HG02588 (cell line): ENCODE measurements around the gene UTS2R.
"Not testable (repeated sequence)": the region's sequence is repeated elsewhere in the genome, so short reads cannot be mapped to it uniquely, and the experiment has no call there.

ENCODE experiments used
- ATAC-seq: cut with Tn5 transposase; IDR thresholded peaks from one replicate; pipeline ENCODE4 v1.9.1; 2021; ENCODE audit warnings: mild to moderate bottlenecking, moderate library complexity; ENCODE audit not compliant: unreplicated experiment

Gene UTS2R

DNA sequence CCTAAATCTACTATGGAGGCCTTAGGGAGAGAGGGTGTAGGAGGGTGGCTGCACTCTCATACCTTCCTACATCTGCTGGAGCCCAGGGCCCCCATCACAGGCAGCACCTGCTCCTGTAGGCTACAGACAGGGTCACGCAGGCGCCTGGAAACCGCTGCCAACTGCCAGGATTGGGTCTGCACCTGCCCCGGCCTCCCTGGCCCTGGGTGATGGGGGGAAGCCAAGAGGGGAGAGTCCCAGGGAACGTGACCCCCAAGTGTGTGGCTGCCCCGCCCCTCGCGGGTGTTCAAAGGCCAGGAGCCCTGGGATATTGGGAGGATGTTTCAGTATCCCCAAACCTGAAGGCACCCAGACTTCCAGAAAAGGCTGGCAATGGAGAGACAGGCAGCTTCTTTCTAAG lies 18.1 kb upstream of the UTS2R start:
- ATAC-seq = no peak

DNA sequence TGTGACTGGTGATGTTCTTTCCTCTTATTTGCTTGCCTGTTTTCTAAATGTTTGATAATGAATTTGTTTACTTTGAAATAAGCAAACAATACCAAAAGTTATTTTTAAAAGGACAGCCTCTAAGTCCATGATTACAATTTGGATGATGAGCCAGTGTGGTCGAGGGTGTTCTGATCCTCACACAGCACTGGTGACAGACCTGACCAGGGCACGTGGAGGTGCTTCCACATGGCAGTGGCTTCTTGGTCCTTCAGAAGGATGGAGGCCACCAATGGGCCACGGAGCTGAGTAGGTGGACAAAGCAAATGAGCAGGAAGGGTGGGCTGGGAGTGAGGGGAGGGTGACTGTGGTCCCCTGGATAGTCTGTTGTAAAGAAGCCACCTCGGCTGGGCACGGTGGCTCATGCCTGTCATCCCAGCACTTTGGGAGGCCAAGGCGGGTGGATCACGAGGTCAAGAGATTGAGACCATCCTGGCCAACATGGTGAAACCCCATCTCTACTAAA lies 16.7 kb upstream of the UTS2R start:
- ATAC-seq = no peak

DNA sequence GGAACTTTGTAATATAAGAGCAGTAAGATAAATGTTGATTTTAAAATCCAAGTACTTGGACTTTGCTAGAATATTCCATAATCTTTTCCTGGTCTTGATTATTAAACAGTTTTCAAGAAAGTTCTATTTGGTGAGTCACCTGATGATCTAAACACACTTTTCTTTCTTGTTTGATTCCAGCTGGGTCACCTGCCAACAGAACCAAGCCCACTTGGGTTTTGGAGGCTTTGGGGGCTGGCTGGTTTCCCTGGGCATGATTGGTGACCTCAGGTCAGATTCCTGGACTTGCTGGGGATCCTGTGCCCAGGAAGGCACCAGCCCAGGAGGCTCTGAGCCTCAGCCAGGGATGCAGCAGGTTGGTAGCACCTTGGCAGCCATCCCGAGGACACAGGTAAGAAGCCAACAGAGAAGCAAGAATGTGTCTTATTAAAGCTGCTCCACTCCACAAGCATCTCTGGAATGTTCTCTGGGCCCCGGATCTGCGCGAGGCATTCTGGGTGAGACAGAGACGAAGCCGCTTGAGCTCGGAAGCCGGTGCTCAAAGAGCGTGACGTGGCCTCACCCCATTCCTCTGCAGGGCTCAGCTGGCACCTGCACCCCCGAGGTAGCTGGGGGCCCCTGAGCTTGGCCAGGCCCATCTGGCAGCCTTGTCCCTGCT lies 15.7 kb upstream of the UTS2R start:
- ATAC-seq = no peak

DNA sequence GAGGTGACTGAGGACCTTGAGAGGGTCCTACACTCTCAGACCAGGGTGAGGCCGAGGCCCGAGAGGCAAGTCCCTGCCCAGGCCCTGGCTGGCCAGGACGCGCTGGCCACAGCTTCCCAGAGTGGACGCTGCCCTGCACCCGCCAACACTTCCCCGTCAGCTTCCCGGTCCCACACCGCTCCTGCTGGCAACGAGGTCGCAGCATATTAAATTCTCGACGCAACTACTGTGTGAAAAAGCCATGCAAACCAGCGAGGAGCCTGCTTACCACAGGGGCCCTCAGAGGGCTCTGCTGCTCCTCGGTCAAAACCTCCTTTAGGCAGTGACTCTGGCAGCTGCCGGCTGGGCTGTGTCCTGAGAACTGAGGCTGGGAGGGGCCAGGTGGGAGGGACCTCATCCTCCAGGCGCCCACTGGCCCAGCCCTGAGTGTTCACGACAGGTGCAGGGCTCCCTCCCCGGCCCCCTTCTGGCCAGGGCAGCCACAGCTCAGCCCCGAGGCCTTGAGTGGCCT lies 14.7 kb upstream of the UTS2R start:
- ATAC-seq = no peak

DNA sequence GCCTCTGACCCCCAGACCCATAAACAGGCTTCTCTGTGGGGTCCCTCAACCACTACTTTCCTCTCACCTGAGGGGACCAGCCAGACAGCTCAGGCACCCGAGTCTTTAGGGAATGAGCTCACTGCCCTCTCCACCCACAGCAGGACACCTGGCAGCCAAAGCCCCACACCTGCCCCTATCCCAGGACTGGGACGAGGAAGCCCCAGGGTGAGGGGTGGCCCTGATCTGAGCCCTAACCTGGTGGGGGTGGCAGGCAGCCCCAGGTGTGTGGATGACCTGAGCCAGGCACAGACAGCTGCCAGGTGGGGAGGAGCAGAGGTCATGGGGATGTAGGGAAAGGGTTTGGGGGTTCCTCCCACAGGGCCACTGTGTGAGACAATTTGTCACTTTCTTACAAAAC lies 14.2 kb upstream of the UTS2R start:
- no peak for ATAC-seq

DNA sequence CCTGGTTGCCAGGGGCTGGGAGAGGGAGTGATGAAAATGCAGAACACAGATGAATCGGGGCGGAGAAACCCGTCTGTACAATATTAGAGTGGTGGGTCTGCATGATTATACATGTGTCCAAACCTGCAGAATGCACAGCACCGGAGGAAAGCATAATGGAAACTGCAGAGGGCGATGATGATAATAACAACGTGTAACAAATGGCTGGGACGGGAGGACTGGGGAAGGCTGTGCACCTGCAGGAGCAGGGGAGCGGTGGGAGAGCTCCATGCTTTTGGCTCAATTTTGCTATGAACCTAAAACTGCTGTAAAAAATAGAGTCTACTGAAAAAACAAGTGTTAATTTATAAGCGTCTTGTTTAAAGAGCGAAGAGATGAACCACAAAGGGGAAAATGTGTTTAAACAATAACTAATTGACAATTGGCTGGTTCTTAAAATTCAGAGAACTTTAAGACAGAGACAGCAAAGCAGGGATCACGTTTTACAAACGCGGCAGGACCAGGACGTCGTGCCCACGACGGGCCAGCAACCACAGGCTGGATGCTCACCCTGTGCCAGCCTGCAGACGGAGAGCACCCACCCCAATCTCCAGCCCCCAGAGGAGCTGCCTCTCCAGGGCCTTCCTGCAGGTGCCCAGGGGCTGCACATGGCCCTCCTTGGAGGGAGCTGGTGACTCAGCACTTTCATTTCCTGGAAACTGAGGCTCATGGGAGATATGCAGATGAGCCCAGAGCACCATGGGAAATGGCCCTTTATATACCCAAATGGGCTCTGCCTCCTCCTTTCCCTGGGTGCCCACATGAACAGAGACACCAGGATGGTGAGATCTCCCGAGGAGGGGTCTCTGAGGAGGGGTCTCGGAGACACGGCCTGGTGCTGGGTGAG lies 12.9 kb upstream of the UTS2R start, which contains the start of gene TEX19:
TEX19 (plus strand) TSS at position 783 of the 886 bp plus-strand sequence. CDS start 2,904 bp downstream, outside the sequence.
- ATAC-seq = no peak

DNA sequence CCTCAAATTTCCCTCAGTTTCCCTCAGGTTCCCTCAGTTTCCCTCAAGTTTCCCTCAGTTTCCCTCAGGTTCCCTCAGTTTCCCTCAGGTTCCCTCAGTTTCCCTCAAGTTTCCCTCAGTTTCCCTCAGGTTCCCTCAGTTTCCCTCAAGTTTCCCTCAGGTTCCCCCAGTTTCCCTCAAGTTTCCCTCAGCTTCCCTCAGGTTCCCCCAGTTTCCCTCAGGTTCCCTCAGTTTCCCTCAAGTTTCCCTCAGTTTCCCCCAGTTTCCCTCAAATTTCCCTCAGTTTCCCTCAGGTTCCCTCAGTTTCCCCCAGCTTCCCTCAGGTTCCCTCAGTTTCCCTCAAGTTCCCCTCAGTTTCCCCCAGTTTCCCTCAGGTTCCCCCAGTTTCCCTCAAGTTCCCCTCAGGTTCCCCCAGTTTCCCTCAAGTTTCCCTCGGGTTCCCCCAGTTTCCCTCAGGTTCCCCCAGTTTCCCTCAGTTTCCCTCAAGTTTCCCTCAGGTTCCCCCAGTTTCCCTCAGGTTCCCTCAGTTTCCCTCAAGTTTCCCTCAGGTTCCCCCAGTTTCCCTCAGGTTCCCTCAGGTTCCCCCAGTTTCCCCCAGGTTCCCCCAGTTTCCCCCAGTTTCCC lies 12.0 kb upstream of the UTS2R start:
- ATAC-seq = not testable (repeated sequence)

DNA sequence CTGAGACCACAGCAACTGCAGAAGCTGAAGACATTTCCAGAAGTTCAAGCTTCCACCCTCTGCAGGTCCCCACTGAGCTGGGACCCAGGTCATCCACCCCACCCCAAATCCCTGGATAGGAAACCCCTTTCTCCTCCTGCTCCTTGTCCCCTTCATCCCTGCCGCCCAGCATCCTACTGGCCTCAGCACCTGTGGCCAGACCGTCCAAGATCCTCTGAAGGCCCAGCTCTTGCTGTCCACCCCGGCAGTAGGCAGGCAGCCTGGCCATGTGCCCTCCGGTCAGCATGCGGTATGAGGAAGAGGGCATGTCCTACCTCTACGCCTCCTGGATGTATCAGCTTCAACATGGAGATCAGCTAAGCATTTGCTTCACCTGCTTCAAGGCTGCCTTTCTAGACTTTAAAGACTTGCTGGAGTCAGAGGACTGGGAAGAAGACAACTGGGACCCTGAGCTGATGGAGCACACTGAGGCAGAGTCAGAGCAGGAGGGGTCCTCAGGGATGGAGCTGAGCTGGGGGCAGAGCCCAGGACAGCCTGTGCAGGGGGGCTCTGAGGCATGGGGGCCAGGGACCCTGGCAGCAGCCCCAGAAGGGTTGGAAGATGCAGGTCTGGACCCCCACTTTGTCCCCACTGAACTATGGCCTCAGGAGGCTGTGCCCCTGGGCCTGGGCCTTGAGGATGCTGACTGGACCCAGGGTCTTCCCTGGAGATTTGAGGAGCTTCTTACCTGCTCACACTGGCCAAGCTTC lies 9.5 kb upstream of the UTS2R start:
- no peak for ATAC-seq

GRCh38 chr17:82365606-82366295 lies 5.8 kb upstream of the UTS2R start:
- no peak for ATAC-seq

DNA sequence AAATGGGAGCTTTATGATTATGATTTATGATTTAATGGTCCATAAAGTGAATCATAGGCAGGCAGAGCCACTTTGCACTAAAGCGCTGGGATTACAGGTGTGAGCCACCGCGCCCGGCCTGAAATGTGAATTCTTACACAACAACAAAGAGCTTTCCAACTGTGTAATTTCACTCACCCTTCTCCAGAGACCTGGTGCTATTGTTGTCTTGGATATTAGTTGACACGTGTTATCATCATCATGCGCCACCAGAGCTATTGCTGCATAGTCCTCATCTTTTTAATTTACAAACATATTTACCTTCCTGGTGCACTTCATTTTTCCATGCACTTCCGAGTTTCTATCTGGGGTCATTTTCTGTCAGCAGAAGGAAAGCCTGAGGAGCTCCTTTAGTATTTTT lies 4.8 kb upstream of the UTS2R start:
- ATAC-seq = no peak

- no peak for ATAC-seq
Observed at GRCh38 chr17:82367724-82368524, 3.6 kb upstream of the UTS2R start.

DNA sequence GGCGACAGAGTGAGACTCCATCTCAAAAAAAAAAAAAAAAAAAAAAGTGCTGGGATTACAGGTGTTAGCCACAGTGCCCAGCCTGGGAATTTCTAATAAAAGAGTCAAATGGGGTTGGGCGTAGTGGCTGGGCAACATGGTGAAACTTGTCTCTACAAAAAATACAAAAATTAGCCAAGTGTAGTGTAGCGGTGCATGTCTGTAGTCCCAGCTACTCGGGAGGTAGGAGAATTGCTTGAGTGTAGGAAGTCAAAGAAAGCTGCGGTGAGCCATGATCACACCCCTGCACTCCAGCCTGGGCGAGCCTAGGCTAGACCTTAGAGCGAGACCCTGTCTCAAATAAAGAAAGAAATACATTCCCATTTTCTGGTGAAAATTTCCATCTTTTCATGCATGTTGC lies 2.4 kb upstream of the UTS2R start:
- ATAC-seq = no peak

- no peak for ATAC-seq
Observed at GRCh38 chr17:82370471-82371332, 863 bp upstream of the UTS2R start.

- no peak for ATAC-seq
Observed at GRCh38 chr17:82372249-82373071, 895 bp downstream of the UTS2R start.

GRCh38 chr17:82373072-82373452 lies 1.5 kb downstream of the UTS2R start:
- not testable (repeated sequence) for ATAC-seq

GRCh38 chr17:82373731-82374625 lies 2.4 kb downstream of the UTS2R start:
- ATAC-seq = no peak
